ENCODE data around the gene ROBO1.

Gene ROBO1

DNA sequence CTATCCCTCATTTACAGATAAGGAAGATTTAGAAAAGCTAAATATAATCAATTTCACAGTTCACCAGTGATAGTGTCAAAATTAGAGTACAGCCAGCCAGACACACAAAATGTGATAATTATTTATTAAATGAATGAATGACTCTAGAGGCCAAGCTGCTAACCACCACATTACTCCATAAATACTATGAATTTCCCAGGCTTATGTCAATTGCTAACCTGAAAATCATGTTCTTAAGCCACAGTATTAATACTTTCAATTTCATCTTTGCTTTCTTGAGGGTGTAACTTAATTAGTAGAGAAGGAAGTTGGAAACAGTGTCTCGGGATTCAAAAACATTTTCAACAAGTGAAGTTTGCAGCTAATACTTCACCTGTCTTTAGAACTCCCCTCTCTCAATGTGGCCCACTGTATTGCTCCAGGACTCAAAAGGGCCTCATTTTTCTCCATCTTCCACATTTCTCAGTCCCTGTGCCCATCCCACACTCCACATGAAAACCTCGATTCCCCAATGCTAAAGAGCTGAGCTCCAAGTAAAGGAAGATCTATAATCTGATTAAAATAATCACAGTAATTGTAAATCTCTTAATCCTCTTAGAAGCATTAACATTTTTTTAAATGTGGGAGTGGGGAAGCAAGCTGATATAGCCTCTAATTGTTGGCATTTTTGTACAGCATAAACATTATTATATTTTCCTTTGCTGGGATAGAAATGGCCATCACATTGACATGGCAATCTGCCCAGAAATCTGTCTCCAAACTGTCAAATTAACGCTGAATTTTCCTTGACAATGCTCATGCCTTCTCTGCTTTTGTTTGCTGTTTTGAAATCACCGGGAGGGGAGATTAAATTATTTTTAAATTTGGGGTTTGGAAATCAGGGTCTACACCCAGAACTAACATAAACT is 765.1 kb downstream of the ROBO1 start:
- no peak for DNase-seq

DNA sequence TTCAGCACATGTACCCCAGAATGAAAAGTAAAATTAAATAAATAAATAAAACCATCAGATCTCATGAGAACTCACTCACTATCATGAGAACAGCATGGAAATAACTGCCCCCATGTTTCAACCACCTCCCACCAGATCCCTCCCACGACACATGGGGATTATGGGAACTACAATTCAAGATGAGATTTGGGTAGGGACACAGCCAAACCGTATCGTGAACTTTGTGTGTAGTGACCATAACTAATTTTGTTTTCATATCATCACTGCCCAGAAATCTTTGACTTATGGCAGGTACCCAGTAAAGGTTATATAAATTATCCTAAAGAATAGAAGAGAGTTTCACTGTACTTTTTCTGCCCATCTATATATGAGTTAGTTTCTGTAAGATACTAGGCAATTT is 766.5 kb downstream of the ROBO1 start:
- no peak for DNase-seq

DNA sequence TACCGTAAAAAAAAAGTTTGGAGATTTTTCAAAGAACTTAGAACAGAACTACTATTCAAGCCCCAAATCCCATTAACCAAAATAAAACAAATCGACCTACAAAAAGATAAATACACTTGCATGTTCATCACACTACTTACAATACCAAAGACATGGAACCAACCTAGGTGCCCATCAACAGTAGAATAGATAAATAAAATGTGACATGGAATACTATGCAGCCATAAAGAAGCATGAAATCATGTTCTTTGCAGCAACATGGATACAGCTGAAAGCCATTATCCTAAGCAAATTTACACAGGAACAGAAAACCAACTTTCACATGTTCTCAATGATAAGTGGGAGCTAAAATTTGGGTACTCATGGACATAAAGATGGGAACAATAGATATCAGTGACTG is 768.7 kb downstream of the ROBO1 start:
- DNase-seq: no peak

DNA sequence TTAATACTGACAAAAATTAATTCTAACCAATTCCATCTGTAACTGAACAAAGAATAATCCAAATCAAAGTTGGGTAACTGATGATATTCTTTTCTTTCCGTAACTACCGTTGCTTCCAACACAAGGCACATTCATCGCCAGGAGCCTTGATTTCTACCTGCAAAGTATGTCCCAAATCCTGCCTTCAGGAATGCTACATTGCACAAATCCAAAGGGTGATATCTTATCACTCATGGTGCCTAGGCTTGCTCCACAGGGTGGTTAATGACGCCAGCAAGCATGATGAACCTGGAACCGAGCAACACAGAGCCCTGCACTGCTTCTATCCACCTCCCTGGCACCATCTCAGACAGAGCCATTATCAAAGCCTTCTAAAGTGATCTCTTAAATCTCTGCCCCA is 772.7 kb downstream of the ROBO1 start:
- DNase-seq: no peak

DNA sequence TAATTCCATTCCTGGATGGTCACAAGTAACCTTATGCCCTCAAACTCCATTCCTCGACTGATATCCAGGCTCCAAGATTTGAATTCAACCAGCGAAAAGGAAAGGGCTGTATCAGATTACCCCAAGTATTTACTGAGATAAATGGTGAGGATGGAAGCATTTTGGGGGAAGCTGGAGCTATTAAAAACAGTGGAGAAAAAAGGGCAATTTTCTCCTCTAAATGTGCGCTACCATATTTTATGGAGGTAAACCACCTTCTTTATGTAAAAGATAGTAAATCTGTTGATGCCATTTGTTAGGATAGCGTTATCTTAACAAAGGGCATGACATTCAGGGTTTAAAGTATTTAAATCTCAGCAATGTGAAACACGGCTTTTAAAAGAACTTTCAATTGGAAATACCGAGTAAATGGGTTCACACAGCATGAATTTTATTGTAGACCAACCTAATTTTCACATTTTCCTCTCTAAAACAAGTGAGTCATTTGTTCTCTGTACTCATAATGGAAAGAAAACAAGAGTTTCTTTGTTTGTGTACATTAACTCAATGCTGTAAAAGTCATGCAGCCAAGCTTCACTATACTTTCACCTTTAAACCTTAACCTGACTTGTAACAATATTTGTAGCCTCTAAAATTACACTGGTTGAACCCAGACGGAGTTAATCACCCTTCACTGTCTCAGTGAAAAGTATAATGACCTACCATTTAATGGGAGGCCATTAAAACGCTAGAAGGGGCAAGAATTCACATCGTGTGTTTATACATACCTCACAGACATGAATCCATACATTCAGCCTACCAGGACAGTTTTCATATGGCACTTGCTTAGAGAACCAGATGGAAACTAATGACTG is 773.4 kb downstream of the ROBO1 start:
- DNase-seq: no peak

DNA sequence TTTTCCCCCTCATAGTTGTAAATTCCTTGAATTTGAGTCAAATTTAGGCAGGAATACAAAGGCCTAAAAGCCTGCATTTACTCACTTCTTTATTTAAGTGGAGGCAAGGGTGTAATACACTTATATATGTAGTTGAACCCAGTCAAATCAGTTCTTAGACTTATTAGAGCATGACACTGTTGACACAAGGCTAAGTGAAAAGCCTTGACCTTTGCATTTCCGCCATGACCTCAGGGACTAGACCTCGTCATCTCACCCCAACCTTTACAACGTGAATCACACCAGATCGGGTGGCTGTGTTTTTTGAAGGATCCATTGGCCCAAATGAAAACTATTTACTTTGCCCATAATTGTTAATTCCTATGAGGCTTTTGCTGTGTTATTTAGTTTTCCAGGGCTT is 774.4 kb downstream of the ROBO1 start:
- no peak for DNase-seq

DNA sequence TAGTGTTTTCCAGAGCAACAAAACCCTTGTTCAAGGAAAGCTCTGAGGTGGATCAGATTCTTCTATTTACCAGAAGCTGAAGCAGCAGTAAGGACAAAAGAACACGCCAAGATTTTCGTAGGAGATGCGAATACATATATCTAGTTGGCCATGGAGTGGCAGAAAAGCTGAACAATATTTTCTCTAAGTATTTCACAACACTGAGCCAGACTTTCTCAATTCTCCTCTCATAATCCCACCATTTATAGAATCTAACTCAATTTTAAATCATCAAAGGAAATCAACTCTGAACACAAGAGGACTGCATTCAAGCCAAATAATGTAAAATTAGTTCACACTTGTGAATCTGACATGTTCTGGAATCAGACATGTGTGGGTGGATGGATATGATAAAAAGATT is 775.0 kb downstream of the ROBO1 start:
- DNase-seq: no peak

DNA sequence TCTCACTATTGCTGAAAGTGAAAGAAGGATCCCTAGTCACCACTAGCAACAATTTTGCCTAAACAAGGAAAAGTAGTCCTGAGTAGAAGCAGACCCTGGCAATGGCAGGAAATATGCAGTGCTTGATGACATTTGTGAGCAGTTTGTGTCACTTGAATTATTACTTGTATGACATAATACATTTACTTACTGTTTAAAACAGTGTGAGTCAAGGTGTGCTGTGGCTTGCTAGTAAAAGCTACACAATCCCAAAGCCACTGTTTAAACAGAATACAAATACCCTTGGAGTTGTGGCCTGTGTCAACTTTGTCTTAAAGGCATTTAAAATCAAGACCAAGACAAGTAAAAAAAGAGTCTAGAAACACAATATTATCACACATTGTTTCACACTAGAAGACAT is 775.4 kb downstream of the ROBO1 start:
- peak; percentile 13 for DNase-seq

DNA sequence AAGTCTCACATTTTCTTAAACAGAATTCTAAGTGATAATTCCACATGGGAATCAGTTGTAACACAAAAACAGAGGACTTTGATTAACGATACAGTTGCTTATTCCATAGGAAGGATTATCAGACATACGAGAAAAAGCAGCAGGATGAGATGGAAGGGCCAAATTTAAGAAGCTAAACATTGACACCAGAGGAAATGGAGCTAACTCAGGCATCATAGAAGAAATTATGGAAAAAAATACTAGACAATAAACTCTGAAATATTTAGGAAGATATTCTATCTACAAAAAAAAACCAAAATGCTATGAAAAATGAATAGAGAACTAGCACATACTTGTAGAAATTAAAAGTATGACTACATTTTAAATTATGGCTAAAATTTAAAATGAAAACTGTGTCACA is 776.1 kb downstream of the ROBO1 start:
- DNase-seq: no peak

DNA sequence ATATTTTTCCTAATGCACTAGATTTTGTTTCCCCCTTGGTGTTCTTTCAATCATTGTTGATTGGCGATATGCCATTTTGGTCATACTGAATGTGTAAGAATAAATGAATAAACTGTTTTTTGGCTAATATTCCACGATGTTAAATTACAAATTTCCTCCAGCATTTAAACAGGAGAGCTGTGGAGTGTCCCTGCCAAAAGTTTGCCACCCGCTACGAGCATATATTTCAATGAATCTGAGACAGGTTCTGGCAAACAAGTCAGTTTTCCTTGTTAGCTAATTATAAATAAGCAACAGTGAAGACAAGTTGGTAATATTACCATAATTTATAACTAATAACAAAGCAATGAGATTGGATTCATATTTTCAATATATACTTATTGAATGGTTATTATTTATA is 777.6 kb downstream of the ROBO1 start:
- no peak for DNase-seq

DNA sequence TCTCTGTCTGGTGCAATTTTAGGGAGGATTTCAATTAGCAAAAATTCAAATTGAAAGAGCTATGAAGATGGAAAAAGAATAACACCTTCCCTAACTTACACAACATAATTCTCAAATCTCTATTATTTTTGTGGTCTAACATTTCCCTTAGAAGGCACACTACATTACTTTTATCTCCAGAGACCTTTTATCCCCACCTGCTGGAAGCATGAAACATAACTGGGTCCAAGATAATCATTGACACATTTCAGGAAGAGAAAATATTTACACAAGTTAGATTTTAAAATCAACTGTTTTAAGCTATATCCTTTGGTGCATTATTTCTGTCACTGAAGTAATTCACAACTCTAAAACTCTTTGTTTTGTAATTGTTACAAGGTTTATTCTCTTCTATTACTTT is 779.5 kb downstream of the ROBO1 start:
- no peak for DNase-seq

DNA sequence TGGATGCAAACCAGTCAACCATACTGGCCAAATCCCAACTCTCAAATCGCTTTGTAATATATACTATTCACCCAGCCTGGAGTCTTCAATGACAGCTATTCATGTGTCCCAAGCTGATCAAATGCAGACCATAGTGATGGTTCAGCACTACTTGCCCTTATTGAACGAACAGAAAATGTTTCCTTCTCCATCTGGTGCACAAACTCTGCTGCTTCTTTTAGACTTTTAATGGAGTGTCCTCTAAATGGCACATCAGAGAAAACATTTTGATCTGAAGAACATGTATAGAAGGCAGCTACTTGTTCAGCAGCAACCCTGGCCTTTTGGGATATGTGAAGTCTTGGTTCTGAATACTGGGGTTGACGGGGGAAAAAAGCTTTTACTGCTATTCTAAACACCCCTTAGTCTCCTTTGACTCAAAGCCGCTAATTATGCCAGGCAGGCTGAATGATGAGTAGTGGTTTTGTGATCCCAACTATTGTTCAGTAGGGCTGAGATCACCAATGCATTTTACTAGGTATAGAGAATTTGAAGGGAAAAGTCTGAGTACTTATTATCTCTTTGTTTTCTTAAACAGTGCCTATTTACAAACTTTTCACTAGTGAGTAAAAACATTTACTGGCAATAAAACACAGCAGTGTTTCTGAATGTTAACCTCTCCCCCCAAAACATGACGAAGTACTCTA is 781.2 kb downstream of the ROBO1 start:
- DNase-seq: no peak

DNA sequence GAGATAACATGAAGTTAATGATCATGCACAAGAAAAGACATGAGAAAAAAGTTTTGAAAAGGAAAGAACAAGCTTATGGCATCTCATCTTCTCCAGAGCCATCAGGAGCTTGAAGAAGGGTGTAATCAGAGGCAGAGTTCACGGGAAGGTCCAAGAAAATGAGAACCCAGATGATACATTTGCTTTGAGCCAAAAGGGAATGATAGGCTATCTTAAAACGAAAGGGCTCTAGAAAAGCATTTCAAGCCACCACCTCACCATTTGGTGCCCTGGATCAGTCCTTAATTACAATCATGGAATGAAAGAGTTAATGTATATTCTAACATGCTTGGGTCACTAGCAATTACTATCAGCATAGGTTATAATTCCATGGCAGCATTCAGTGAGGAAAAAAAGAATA is 781.8 kb downstream of the ROBO1 start:
- no peak for DNase-seq

DNA sequence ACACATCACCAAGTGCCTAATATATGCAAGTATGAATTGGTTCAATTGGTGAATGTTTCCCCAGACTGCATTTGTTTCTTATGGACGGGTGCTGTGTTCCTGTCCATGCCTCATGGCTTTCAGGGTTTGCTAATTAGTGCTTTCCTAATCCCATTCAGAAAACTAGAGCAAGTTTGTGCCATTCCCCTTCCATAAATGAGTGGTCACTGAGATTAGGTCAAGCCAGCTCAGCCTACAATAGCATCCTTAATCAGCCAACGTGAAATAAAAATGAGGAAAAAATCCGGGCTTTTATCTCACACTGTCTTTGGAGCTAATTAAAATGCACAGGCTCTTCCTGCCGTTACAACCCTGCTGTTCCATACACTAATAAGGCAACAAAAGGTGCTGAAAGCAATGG is 788.8 kb downstream of the ROBO1 start:
- DNase-seq: no peak

DNA sequence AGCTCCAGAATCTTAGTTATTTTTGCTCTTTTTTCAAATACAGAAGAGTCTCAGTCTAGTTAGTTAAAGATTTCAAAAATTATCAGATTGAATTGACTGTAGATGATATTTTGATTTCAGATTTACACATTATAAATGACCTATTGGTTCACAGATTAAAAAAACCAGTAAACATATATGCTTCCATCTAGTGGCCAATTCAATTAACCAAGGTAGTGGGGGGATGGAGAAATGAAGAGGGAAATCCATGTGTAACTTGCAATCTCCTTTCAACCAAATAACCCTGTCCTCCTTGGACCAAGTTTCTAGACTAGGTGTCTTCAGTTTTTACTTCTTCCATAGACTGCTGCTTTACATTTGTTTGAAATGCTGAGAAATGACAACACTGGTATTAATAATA is 789.8 kb downstream of the ROBO1 start:
- no peak for DNase-seq

DNA sequence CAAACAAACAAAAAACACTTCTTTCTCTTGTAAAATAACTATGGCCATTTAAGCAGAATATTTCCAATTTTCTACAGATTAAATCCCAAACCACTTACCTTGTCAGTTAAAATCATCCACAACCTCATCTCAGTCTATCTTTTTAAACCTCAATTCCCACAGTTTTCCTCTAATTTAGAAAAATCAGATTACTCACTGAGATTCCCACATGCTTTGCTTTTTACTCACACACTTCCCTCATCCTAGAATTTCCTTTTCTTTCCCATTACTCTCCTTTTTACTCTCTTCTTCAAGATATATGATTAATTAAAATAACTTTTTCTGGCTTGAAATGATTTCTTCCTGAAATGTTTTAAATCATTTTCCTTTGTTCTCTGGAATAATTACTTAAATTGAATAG is 790.7 kb downstream of the ROBO1 start:
- DNase-seq: no peak

DNA sequence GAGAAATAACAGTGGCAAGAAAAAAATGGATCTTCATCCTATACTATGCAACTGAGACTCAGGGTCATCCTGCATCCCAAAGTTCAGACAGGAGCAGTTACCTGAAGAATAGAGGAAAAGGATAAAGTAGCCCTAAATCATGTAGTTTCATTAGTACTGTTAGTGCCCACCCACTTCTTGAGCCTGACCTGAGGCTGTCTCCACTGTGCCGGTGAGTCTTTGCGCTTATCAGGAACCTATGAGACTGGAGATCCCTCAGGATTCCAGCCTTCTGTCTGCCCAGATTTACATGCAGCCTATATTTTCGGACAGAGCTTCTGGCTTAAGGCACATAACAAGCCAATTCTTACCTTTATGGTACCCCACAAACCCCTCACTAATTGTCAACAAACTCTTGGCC is 791.6 kb downstream of the ROBO1 start:
- DNase-seq: no peak

DNA sequence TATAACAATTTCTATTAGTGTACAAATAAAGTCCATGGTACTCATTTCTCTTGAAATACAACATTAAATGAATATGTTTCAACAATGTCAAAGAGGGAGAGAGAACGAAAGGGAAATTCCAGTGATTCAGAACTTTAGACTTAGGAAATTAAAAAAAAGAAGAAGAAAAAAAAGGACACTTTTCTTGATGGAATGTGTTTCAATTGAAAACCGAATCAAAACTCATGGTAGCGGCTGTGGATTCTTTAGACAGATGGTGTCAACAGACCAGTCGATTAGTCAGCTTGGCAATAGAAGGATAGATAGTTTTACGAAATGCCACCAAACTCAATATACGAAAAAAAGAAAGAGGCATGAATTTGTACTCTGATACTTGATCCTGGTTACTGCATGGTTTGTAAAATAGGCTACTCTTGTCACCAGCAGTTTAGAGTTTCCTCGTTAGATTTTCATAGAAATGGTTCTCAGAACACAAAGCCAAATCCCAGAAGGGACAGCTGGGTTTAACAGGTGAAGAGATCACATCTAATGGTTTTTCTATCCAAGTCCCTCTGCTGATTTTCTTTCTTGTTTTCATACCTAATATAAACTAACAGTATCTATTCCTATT is 793.5 kb downstream of the ROBO1 start:
- no peak for DNase-seq

DNA sequence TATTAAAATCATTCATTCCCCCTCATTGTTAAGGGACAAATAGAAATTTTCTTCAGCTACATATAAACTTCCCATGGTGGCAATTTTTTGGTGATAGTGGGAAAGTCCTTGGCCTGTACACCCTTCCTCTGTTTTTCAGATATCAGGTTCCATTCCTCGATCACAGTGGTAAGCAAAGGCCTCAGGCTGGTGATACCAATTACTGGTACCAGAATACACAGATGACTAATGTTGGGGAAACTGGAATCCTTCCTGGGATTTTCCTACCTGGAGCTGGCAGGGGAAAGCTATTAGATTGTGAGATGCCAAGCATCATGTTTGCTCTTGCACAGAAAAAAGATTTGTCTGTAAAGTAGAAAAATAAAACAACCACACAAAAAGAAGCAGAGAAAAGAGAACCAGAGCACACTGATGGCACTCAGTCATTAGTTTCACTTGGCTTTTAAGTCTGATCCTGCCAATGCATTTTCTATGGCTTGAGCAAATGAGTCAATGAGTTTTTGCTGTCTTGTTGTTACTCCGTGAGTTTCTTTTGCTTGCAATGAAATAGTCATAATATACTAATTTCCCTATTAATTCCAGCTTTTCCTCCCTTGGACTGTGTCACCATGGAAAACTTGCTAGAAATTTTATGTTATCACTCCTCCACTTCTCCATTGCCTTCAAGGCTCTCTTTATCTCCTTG is 795.0 kb downstream of the ROBO1 start:
- DNase-seq: no peak

DNA sequence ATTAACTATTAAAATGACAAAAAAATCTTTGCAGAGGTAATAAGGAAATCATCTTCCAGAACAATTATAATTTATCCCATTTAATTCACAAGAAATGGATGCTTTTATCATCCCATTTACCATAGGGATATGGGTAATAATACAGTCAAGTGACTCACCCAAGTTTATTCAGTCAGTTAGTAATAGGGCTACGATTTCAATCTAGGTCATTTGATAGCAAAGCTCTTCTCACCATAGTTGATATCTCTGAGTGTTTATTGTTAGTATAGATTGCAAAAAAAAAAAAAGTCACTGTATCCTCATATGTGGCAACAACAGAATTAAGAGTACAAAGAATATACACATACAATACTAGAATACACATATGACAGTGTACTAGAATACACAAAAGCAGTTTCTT is 797.1 kb downstream of the ROBO1 start:
- no peak for DNase-seq

DNA sequence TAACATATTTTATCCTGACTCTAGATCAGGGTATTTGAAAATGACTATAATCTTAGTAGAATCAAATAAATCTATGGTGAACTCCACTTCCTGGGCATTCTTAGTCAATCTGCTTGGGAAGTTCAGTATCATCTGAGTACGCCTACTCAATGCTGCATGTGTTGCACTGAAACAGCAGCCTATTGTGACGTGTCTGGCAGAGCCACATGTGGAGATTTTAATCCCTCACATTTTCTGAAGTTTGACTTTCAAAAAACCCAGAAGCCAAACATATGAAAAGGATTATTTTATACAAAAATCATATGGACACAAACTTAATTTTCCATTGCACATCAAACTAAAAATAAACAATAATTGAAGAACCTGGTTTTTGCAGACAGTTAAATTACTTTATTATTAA is 798.3 kb downstream of the ROBO1 start:
- no peak for DNase-seq

DNA sequence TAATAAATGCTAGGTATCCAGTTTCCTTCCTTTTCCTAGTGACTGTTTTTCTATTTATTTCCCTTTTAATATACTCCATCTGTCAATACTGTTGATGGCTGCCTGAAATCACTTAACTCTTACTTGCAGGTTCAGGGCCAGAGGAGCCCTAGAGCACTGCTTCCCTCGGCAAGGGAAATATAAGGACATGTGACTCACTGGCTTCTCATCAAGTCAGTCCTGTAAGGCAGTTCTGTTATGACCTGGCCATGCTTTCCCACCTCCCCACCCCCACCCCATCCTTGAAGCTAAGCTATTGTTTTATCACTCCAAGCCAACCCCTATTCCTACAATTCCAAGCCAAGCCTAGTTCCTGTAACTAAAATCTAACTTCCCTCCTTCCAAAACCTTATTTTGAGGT is 800.7 kb downstream of the ROBO1 start:
- no peak for DNase-seq

DNA sequence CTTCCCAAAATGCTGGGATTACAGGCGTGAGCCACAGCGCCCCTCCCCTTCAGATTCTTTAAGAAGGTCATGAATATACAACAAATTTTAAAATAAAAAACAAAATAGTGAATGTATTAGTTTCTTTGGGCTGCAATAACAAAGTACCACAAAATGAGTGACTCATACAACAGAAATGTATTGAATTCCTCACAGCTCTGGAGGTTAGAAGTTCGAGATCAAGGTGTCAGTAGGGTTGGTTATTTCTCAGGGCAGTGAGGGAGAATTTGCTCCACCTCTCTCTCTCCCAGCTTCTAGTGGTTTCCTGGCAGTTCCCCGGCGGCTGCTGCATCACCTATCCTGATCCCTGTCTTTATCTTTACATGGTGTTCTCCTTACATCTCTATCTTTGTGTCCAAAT is 804.0 kb downstream of the ROBO1 start:
- DNase-seq: no peak

Measured in NCI-H2029 (cell line).